Nephron (organoid): ENCODE measurements around the gene UBR4.

ENCODE experiments used
- H3K27ac Mint-ChIP-seq, 3 experiments: 2 replicates each; pipeline ENCODE4 v1.8.0; 2020; ENCODE audit warnings: mixed read lengths in 3 of 3, mild to moderate bottlenecking in 2 of 3, moderate library complexity in 1 of 3
- H3K27me3 Mint-ChIP-seq: 2 replicates; pipeline ENCODE4 v1.8.0; 2021; ENCODE audit warnings: low read depth, mild to moderate bottlenecking, moderate library complexity, mixed read lengths
- H3K36me3 Mint-ChIP-seq: 2 replicates; pipeline ENCODE4 v1.8.0; 2020; ENCODE audit warnings: low read depth, mixed read lengths
- H3K4me1 Mint-ChIP-seq: 2 replicates; pipeline ENCODE4 v1.8.0; 2020; ENCODE audit warnings: mixed read lengths
- H3K4me3 Mint-ChIP-seq, 3 experiments: 2 replicates each; pipeline ENCODE4 v1.8.0; 2020; ENCODE audit warnings: mild to moderate bottlenecking in 3 of 3, mixed read lengths in 3 of 3, moderate library complexity in 2 of 3
- H3K9me3 Mint-ChIP-seq: 2 replicates; pipeline ENCODE4 v1.8.0; 2020; ENCODE audit warnings: mixed read lengths
- CTCF ChIP-seq, 3 experiments: fragments of 200-600 bp; sonication (generic); IDR thresholded peaks; one replicate each; pipeline ENCODE4 v1.5.0; 2021; ENCODE audit warnings: antibody characterized with exemption in 3 of 3; ENCODE audit not compliant: unreplicated experiment in 3 of 3

Gene UBR4

GRCh38 chr1:19115082-19115808 is 94.8 kb downstream of the UBR4 start:
- Mint-ChIP-seq H3K4me3 (no peak overlapping the region), H3K27me3 (no peaks in the 10 kb centered on the region), H3K9me3 (no peaks in the 10 kb centered on the region), H3K27ac (no peak overlapping the region), H3K4me1 (peaks cover 12% of the 10 kb centered on the region), H3K36me3 (peaks cover 73% of the 10 kb centered on the region)
- TF ChIP-seq CTCF (IDR thresholded peaks at IDR 0.05; ENCODE audit: unreplicated experiment in 3 of 3), result no peak

GRCh38 chr1:19113697-19114092 is 96.4 kb downstream of the UBR4 start:
- no peak overlapping the region for H3K4me3 Mint-ChIP-seq
- H3K27me3 Mint-ChIP-seq, result no peaks in the 10 kb centered on the region
- peaks cover 71% of the 10 kb centered on the region for H3K36me3 Mint-ChIP-seq
- TF ChIP-seq CTCF (IDR thresholded peaks at IDR 0.05; ENCODE audit: unreplicated experiment in 3 of 3), result peak; percentile 43 to 55 (median 46)
- H3K9me3 Mint-ChIP-seq, result no peaks in the 10 kb centered on the region
- no peak overlapping the region for H3K27ac Mint-ChIP-seq
- peaks cover 15% of the 10 kb centered on the region for H3K4me1 Mint-ChIP-seq

- no peak overlapping the region for H3K4me3 Mint-ChIP-seq
- no peaks in the 10 kb centered on the region for H3K9me3 Mint-ChIP-seq
- TF ChIP-seq CTCF (IDR thresholded peaks at IDR 0.05; ENCODE audit: unreplicated experiment in 3 of 3), result no peak
- H3K4me1 Mint-ChIP-seq, result peaks cover 15% of the 10 kb centered on the region
- H3K27ac Mint-ChIP-seq, result no peak overlapping the region
- H3K27me3 Mint-ChIP-seq, result no peaks in the 10 kb centered on the region
- H3K36me3 Mint-ChIP-seq, result peaks cover 72% of the 10 kb centered on the region
Measured at GRCh38 chr1:19112891-19113696, 97.0 kb downstream of the UBR4 start.

GRCh38 chr1:19110257-19110927 is 99.7 kb downstream of the UBR4 start:
- peak overlapping the region; percentile 62 to 84 (median 83) for H3K27ac Mint-ChIP-seq
- no peak overlapping the region for H3K4me3 Mint-ChIP-seq
- peaks cover 15% of the 10 kb centered on the region for H3K4me1 Mint-ChIP-seq
- peaks cover 83% of the 10 kb centered on the region for H3K36me3 Mint-ChIP-seq
- H3K27me3 Mint-ChIP-seq, result no peaks in the 10 kb centered on the region
- TF ChIP-seq CTCF (IDR thresholded peaks at IDR 0.05; ENCODE audit: unreplicated experiment in 3 of 3), result no peak
- no peaks in the 10 kb centered on the region for H3K9me3 Mint-ChIP-seq

GRCh38 chr1:19109545-19109944 is 100.5 kb downstream of the UBR4 start:
- no peak overlapping the region for H3K27ac Mint-ChIP-seq
- H3K36me3 Mint-ChIP-seq, result peaks cover 84% of the 10 kb centered on the region

More at GRCh38 chr1:19109545-19109944, 100.5 kb downstream of the UBR4 start:
- Mint-ChIP-seq H3K27me3 (no peaks in the 10 kb centered on the region), H3K4me1 (peaks cover 15% of the 10 kb centered on the region), H3K9me3 (no peaks in the 10 kb centered on the region), H3K4me3 (no peak overlapping the region)
- no peak for TF ChIP-seq CTCF (IDR thresholded peaks at IDR 0.05; ENCODE audit: unreplicated experiment in 3 of 3)
